NCI-H446 (cell line): ENCODE data around the gene HS3ST4.
"Not testable (repeated sequence)": the region's sequence is repeated elsewhere in the genome, so short reads cannot be mapped to it uniquely, and the experiment has no call there.

ENCODE experiments used
- DNase-seq, 2 experiments: peaks; one replicate each; lab custom pipeline; 2025; lab: John Stamatoyannopoulos, UW

The HS3ST4 gene

DNA sequence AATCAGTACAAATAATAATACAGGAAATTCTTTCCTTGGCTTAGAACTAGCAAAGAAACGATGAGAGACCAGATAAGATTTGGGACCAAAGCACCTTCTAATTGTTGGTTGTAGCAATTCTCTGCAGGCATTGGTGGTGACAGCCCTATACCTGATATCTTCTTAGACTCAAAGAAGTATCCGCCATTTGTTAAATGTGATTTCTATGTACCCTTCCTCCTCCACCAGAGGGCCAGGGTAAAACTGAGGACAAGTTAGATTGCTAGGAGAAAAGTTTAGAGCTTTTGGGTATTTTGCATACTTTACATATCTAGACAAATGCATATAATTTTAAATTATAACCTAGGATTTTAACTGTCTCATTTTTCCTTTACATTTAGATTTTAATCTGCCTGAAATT is 304.3 kb downstream of the HS3ST4 start:
- DNase-seq, result no peak

DNA sequence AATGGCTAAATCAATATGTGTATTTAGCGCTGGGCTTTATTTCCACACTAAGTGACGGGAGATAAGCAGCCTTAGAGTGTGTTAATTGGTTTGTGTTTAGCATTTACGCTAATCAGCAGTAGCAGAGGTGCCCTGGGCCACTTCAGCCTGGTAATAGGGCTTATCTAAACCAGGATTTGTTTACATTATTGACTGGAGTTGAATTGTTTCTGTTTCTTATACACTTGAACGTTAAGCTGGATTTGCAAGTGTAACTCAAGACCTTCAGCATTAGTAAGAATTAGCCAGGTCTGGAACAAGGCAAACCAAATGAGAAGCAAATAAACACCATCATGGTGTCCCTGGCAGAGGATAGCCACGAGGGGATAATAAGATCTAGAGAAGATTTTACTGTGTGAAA is 313.6 kb downstream of the HS3ST4 start:
- DNase-seq, result no peak

DNA sequence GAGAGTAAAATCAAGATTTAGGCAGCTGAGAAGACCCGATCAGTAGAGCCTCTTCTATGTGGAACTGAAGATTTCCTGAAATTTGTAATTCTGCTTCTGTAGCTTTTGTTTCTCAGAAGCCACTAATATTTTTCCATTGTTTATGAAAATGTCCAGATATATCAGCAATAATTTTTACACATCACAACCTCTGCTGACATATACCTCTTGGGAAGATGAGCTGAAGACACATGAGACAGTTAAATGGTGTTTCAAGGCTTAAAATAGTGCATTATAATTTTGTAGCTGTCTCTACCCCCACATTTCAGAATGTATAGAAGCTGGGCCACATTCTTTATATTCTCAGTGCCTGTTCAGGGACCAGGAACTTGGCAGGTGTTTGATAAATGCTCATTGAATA is 320.6 kb downstream of the HS3ST4 start:
- DNase-seq, result no peak

DNA sequence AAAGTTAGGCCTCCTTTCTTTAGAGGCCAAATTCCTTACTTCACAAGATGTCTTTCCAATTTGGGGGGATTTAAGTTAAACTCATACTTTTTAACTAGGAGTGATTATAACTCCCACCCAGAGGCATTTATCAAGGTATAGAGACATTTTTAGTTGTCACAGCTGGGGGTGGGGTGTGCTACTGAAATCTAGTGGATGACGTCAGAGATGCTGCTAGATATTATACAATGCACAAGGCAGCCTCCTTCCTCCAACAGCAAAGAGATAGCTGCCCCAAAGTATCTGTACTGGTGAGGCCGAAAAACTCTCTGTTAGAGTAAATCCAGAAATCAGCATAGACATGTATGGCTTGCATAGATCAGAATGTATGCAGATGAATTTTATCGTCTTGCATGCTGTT is 324.0 kb downstream of the HS3ST4 start:
- DNase-seq, result no peak

DNA sequence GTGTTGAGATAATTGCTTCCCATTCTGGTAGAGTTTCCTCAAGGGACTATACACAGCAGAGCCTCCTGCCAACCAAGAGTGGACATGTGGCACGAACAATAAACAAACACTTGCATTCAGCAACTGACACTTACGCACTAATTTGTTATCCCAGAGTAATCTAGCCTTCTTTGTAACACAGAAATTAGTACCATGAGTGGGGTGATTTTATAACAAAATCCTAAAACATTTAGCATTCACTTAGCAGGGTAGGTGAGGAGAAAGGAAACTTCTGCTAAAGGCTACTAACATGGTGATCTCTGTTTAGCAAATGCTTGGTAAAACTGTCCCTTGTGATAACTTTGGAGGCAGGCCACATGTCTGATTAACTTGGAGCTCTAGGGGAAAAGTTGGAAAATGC is 325.2 kb downstream of the HS3ST4 start:
- DNase-seq, result no peak

DNA sequence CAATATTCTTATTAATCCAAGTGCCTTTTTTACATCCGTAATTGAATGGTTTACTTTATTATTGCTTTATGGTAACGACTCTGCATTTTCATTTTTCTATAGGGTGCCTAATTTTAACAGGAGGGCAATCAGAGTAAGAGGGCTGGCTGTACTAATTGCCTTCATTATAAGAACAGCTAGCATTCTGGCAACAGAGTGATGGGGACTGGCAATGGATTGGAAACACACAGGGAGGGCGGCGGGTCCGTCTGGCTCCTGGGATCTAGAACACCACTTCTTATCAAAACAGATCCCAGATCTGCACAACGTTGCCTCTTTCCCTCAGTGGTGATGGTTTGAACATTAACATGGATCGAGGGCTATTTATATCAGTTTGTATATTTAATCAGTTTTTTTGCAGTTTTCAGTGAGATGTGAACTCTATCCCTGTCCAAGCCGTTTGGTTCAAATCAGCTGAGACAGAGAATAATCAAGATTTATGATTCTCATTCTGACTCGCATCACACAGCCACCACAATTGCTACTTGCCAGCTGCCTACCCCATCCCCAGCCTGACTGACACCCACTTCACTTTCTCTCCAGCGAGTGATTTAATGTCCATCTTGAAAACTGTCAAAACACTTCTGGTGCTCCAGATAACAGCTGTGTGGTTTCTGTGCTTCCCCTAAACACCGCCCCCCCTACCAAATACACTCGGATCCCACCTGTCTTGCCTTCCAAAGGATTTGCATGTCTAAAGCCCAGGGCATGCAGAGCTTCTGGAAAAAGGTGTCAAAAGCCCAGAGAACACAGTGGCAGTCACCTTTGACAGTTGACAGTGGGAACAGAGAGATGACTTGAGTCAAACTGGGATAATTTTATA is 327.9 kb downstream of the HS3ST4 start:
- no peak for DNase-seq

DNA sequence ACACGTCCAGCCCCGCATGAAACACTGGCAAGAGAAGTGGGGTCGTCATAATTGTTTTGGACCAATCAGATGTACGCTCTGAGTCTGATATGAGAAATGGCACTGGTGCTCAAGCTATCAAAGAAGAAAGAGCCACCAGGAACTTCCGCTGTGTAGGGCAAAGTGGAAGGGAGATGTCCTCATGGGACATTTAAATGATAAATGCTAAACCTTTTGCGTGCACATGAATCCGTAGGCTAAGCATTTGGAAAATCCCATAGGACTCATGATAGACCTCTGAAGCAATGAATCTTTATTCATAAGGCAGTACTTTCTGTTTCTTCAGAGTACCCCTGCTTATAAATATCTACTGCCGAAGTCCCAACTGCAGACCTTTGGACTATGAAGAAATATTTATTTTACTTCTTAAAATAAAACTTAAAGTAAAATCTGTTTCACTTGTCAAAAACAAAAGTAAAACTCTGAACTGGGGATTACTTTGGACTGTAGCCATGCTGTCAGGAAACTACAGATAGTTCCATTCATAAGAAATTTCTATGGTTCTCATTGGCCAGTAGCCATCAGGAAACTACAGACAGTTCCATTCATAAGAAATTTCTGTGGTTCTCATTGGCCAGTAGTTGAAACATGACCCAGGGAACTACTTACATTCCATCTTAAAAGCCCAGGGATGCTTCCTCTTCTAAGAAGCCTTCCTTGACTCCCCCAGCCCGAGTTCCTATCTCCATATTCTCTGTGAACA is 335.1 kb downstream of the HS3ST4 start:
- no peak for DNase-seq

DNA sequence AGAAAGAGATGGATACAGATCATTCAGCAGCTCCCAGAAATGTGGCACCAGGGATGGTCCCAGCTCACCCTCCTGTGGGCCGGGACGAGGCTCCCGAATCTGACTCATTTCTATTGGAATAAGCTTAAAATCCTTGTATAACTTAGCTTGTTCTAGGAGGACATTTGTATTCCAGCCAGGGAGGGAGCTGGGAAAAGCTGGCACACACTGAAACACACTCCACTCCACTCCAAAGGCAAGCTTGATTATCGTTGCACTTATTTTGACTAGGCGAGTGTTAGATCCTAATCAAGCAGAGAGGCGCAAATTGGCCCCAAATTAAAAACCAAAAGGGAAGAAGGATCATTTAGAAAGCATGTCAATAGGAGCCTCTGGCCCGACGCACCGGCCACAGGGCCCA is 339.5 kb downstream of the HS3ST4 start:
- no peak for DNase-seq

DNA sequence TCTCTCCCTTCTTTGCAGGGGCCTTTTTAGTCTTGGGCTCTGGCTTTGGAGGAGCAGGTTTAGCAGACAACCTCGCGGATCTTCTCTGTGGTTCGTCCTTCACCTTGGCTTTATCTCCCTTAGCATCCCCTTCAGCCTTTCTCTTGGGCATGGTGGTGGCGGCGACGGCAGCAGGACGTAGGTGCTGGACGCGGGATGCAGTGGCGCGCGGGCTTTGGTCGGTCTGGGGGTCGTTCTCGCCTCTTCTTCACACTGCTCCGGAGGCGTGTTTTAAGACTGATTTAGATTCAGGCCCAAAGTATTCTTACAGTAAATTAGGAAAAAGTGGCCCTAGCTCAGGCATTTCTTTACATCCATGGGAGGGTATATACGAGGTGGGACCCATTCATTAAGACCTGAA is 340.9 kb downstream of the HS3ST4 start:
- not testable (repeated sequence) for DNase-seq

DNA sequence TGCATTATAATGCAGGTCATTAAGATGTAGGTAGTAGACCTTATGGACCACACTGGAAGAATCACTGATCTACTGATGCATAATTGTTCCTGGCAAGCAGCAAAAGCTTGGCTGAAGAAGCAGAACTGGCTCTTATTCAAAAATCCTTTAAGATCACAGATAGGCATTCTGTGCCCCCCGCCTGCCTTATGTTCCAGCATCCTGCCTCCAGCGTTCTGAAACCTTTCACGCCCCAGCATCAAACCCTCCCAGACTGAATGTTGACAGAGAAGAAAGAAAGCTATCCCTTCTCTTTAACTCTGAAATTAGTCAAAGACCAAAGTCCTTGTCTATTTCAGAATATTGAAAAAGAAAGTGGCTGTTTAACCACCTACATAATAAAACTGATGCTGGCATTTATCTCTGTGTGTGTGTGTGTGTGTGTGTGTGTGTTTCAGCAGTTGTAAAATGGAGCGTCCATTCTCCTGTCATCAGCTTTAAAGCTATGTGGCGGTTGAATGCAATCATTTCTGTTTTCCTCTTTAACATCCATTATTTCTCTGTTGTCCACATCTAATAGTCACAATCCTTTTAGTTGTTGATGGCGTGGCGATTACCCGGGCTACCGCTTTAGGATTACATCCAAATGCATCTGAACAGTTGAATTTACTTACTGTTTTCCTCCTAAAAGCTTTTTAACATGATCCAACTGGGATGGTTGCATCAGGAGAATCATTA is 350.4 kb downstream of the HS3ST4 start:
- DNase-seq, result no peak

DNA sequence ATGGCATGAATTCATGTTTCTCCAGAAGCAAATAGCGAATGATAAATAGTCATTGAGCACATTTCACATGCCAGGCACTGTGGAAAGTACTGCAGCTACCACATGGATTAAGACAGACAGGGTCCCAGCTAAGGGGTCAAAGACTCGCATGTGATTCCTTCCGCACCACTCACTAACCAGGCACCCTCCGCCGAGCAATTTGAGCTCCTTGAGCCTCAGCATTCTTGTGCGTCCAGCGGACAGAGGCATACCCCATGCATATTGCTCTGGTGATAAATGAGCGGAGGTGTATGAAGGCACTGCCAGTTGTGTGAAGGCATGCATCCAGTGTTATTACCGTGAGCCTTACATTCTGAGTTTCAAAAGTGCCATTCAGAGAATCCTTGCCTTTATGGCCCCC is 358.7 kb downstream of the HS3ST4 start:
- no peak for DNase-seq

DNA sequence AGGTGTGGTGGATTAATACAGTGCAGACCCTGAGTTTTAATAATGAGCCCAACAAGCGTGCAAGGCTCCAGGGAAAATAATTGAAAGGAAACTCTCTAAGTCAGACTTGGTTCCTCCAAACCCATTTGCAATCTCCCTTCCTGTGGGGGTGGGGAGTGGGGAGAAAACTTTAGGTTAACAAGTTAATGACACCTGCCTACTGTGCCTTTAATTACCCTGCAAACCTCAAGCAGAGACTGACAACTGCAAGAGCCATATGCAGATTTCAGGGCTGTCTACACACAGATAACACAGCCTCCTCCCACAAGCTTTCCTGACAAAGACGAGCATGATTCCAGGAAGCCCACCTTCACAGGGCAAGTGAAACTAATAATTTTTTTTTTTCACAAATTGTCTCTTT is 359.3 kb downstream of the HS3ST4 start:
- no peak for DNase-seq

DNA sequence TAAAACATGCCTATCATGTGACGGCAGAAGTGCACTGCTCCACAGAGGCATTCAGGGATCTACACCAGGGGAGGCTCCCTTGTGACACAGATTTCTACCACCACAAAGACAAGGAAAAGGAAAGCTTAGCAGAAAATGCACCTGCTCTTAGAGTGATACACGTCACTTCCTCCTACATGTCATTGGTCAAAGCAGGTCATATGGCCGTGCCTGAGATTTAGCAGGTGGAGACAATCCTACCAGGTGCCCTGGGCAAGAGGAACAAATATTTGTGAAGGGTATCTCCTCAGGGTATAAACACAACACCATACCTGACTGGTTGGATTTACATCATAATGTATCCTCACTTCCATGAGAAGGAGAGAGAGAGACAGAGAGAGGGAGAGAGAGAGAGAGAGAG is 362.1 kb downstream of the HS3ST4 start:
- DNase-seq, result no peak

DNA sequence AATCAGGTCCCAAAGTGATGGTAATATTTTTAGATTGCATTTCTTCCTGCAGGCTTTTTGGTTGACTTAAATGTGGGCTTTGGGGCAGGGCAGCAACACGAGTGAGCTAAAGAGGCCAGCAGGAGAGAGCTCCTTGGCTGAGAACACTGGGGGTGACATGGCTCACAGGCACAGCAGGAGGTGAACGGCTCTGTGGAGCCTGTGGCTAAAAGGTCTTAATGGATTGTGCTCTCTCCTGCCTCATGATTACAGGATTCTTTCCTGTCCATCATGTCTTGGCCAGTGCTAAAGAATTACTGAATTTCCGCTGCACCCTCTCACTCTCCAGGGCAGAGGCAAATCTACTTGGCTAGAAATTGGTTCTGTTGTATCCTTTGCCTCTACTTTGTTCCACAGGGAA is 366.6 kb downstream of the HS3ST4 start:
- DNase-seq, result no peak

DNA sequence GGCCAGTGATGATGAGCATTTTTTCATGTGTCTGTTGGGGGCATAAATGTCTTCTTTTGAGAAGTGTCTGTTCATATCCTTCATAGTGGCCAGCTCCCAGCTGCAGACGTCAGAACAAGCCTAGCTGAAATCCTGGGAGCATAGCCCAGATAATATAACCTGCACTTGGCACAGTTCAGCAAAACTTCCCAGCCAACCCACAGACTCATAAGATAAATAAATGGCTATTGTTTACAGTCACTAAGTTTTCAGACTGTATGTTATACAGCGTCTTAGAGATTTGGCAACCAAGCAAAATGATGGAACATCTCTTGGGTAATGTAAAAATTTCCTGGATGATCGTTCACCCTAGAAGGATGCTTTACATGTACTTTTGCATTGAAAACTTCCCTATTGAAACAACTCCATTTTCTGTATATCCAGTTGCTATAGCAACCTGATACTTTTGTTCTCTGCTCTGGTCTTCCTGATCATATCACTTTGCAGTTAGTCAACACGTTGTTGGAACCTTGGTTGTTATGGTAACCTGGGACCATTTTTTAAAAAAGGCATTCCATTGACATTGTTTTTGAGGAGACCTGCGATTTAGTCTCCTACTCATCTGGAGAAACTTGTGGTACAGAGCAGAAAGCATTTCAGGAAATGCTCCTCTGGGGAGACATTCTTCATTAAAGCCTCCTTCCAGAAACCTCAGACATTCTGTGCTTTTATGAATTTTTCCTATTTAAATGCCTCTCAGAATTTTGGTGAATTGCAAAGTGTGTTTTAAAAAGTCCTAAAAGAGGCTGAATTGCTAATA is 378.7 kb downstream of the HS3ST4 start:
- DNase-seq, result no peak

DNA sequence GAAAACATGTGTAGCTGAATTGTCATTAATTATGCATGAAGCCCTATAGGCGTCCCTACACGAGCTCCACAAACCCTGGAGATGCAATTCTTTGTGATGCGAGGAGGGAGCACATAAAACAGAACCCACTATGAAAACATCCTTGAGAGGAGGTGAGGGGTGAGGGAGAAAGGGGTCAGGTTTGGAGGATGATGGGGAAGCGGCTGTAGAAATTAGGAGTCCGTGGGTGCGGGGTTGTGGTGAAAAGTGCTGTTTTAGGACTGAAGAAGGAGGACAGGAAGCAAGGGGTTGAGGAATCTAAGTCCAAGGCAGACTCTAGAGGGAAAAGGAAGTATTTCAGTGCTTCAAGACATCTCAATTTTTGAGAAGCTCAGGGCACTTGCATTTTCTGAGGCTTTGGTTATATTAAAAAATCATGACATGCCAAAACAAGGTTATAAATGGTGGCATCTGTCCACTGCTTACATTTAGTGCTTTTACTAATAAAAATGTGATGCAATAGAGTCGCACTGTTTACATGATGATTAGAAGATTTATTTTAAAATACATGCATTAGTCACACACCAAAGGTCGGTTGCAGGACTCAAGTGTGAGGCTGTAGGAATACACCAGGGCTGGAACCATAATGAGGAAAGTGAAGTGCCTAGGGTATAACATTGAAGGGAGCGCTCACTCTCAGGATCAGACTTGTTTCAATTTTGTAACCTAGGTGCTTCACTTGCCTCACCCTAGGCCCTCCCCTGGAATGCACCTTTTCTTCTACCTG is 379.5 kb downstream of the HS3ST4 start:
- DNase-seq, result no peak

DNA sequence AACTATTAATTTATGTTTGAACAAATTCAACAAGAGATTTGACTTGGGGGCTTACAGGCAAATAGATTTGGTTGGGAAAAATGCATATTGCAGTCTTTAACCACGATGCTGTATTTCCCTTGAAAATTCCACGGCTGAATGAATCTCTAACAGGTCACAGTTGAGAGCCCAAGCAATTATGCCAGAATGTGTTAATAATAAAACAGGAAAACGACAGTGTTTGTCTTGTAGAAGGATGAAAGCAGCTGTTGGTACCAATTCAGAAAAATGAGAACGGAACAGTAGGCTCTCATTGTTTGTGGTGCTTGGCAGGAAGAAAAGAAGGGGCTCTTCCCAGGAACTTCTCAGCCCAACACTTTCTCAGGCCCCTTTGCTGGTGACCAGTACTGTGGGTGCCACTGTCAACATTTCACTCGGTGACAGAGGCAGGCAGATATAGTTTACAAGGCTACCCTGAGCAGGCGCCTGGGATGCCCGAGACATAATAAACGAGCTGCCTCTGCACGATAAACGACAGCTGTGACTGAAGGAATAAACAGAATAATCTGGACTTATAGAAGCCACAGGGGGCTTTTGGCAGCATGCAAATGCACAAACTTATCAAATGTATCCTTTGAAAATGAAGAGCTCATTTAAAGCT is 387.1 kb downstream of the HS3ST4 start:
- DNase-seq, result no peak

DNA sequence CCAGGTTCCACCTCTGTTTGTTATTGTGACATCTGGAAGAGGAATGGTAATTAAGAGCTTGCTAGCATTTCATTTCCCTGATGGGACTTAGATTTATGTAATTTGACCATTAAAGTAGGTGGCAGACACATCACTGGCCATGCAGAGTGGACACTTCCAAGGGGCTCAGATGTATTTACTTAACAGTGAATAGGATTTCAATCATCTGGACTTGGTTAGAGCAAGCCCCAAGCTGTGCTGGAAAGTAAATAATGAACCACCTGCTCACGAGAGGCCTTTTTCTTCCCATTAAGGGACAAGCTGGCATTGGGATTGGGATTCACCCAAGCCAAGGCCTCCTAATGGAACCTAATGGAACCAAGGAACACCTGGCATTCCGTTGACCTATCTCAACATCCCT is 395.3 kb downstream of the HS3ST4 start:
- no peak for DNase-seq

DNA sequence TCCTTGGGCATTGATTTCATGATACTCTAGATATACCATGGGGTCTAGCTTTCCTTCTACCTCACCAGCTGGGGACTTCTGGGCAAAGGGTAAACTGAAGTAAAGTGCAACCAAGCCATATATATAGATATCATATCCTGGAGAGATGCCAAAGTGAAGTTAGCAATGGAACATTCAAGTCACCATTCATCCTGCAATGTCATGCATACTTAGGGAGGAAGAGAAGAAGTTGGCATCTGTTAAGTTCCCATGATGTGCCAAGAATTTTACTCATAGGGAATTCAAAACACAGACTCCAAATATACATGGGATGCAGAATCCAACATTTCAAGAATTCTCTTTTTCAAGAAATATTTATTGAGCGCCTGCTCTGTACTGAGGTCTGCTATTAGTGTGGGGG is 399.8 kb downstream of the HS3ST4 start:
- DNase-seq, result no peak

DNA sequence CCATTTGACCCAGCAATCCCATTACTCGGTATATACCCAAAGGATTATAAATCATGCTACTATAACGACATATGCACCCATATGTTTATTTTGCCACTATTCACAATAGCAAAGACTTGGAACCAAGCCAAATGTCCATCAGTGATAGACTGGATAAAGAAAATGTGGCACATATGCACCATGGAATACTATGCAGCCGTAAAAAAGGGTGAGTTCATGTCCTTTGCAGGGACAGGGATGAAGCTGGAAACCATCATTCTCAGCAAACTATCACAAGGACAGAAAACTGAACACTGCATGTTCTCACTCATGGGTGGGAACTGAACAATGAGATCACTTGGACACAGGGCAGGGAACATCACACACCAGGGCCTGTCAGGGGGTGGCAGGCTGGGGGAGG is 406.4 kb downstream of the HS3ST4 start:
- not testable (repeated sequence) for DNase-seq

DNA sequence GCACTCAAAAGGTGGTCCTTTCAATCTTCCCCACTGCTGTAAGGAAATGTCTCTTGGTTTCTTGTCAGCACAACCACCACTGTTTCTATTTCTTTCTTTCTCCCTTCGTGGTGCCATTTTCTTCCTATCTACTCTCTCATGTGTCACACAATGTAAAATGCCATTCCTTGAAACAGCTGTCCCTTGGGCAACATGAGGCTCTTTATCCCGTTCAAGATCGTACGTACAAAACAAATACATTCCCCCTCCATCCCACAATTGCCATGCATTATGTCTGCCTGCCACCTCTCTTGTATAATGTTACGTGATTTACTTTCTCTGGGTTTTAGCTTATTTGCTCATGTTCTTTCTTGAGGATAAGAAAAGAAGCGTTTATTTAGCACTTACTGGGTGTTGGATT is 410.6 kb downstream of the HS3ST4 start:
- DNase-seq, result no peak
